ENCODE measurements around the gene BIN1.

GRCh38 chr2:127094509-127095366 is 12.2 kb downstream of the BIN1 start:
- TF ChIP-seq CTCF (IDR thresholded peaks at IDR 0.05) (no peak), POLR2A (IDR thresholded peaks at IDR 0.05) (no peak)
